Activated naive CD8-positive, alpha-beta T cell treated with anti-CD3 and anti-CD28 coated beads, Interleukin-2, amount 50 U/mL, for 16 hours (primary cell): ENCODE measurements around the gene FASTKD3.

Experiments used
- DNase-seq: peaks from one replicate; pipeline ENCODE4 v3.0.0-alpha.2; 2020; ENCODE audit warnings: low read depth, low spot score

FASTKD3 gene

DNA sequence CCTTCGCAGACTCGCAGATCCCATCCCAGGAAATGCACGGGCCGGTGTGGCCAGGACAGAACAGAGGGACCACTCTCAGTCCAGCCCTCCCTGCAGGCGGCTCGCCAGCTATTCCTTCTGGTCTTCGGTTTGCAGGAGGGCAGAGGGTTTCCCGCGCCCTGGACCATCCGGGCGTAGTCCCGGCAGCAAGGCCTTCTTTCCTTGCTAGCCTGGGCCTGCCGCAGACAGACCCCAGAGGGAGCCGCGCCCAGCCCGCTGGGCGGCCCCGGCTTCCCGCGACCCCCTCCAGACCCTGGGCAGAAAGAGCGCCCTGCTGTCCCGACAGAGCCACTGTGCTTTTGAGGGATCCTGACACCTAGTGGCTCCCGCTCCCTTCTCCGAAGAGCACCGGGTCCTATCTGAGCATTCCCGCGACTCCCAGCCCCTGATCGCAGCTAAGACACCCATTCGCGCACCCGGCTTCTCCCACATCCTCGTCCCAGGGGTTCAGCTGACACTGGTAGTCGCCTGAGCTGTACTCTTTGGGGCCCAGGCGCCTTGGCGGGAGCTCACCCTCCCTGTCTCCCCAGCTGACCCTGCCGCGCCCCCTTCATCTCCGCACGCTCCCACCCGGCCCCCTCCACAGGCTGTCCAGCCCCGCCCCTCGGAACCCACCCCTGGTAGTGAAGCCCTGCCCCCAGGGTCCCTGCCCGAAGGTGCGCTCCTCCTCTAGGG, 19.0 kb downstream of the FASTKD3 start:
- no peak for DNase-seq

- DNase-seq: no peak
These were observed 20.5 kb downstream of the FASTKD3 start for GRCh38 chr5:7848296-7848695.

- no peak for DNase-seq
These were observed 22.5 kb downstream of the FASTKD3 start for GRCh38 chr5:7846327-7846726.

GRCh38 chr5:7845557-7845956, 23.3 kb downstream of the FASTKD3 start:
- no peak for DNase-seq

DNA sequence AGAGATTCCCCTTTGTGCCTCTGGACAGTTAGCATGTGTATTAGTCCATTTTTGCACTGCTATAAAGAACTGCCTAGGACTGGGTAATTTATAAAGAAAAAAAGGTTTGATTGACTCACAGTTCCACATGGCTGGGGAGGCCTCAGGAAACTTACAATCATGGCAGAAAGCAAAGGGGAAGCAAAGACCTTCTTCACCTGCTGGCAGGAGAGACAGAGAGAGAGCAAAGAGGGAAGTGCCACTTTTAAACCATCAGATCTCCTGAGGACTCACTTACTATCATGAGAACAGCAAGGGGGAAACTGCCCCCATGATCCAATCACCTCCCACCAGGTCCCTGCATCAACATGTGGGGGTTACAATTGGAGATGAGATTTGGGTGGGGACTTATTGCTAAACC, 23.9 kb downstream of the FASTKD3 start:
- no peak for DNase-seq

GRCh38 chr5:7842531-7842930, 26.3 kb downstream of the FASTKD3 start:
- no peak for DNase-seq

- no peak for DNase-seq
These were observed 31.4 kb downstream of the FASTKD3 start for GRCh38 chr5:7837403-7837802.

- DNase-seq: no peak
These were observed 33.8 kb downstream of the FASTKD3 start for GRCh38 chr5:7834982-7835381.

- no peak for DNase-seq
These were observed 40.6 kb downstream of the FASTKD3 start for GRCh38 chr5:7828269-7828668.

DNA sequence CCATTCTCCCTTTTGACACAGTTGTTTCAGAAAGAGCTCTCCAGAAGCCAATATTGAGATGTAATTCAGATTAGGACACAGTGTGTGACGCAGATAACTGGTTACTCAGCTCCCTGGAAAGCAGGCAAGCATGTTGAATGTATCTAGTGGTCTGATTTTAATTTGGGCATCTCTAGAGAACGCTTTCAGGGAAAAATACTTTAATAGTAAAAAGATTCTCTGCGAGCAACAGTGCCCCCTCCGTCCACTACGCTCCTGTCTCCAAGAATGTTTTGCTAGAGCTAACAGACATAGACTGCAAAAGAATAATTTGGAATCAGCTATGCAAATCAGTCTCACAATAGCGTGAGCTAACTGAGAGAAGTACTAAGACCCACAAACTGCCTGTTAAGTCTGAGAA, 41.2 kb downstream of the FASTKD3 start:
- no peak for DNase-seq

DNA sequence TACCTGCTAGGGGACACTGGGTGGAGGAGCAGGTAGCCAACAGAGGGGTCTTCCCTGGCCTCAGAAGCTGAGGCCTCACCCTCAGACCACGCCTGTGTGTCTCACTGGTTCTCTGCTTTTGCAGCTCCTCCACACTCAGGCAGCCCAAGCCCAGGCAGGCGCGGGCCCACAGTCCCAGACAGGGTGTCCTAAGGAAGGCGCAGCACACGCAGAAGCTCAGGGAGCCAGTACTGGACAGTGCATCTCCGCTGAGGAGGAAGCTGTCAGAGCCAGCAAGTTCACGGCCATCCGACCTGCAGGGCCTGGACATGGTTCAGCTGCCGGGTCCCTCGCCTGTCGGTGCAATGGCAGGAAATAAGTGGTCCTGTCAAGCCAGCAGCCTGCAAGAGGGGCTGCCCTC, 43.2 kb downstream of the FASTKD3 start:
- no peak for DNase-seq

DNA sequence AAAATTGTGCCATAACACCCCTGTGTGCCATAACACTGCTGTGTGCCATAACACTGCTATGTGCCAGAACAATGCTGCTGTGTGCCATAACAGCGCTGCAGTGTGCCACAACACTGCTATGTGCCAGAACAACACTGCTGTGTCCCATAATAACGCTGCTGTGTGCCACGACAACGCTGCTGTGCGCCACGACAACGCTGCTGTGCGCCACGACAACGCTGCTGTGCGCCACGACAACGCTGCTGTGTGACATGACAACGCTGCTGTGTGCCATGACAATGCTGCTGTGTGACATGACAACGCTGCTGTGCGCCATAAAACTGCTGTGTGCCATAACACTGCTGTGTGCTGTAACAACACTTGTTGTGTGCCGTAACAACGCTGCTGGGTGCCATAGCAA, 43.8 kb downstream of the FASTKD3 start:
- no peak for DNase-seq

DNA sequence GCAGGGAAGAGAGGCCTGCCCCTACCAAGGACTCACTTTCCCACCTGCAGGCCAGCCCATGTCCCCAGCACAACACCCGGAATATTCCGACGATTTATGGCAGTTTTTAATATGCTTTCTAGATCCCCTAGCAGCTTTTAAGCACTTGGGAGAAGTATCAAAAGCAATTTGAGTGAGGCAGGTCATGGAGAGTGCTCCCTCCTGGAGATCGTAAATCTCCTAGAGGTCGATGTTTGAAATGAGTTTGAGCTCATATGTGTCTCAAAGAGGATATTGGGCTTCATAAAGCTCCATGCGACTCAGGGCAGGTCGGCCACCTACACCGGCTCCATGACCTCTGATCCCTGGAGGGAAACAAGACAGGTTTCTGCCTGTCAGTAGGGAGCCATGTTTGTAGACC, 45.2 kb downstream of the FASTKD3 start:
- DNase-seq: no peak

GRCh38 chr5:7822449-7822848, 46.4 kb downstream of the FASTKD3 start:
- no peak for DNase-seq

DNA sequence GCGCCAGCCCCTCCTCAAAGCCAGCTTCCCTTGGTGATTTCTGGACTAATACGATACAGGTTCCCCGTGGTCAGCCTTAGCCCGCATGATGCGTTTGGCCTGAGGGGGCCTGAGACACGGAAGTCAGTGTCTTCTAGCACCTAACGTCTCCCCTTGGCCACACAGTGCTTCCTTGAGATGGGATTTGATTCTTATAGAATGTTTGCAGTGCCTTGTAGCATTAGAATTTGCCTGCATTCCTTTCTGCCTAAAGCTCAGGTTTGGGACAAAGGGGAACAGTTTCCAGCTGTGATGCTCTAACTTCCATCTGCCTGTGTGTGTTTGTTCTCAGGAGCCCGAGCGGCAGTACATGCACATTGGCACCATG, 52.3 kb downstream of the FASTKD3 start:
- DNase-seq: no peak

GRCh38 chr5:7815892-7816534, 52.8 kb downstream of the FASTKD3 start:
- DNase-seq: peak; percentile 10

DNA sequence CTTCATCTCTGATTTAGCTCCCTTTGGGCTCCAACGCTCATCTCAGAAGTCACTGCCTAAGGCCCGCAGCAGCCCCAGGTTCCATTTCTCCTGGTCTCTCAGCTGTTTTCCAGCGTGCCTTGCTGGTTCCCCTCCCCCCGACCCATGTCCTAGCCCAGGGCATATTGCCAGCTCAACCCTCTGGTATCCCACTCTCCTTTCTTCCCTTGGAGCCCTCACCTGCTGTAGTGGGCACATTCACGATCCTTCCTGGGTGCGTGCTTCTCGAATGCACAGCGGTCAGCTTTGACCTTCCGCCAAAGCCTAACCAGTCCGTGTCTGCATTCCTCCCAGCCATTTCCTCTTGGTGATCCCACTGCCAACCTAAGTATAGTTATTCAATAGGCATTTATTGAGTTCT, 54.0 kb downstream of the FASTKD3 start:
- DNase-seq: no peak

DNA sequence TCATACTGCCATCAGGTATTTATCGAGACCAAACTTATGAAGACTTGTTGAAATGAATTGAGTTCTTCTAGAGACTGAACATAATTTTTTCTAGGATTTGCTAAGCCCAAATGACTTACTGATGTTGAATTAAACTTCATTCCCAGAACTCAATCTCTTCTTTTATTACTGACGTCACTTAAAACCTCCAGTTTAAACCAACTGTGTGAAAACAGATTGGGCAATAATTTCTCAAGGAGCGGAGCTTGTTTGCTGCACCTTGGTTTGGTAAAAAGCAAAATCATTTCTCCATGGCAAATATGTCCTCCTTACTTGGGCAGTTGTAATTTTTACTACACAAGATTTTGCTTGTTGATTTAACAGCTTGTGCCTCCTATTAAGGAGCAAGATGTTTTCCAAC, 55.3 kb downstream of the FASTKD3 start:
- no peak for DNase-seq

- no peak for DNase-seq
These were observed 55.8 kb downstream of the FASTKD3 start for GRCh38 chr5:7813007-7813406.

GRCh38 chr5:7811715-7812114, 57.1 kb downstream of the FASTKD3 start:
- DNase-seq: no peak
